SHP77 (cell line): ENCODE results near the gene ARL4D.
A peak's percentile ranks its signal among the peaks of the same experiment; 100 is the strongest.
"Not testable (repeated sequence)": the region's sequence is repeated elsewhere in the genome, so short reads cannot be mapped to it uniquely, and the experiment has no call there.

Experiments
- DNase-seq, 2 experiments: peaks; one replicate each; lab custom pipeline; 2025; lab: John Stamatoyannopoulos, UW

The ARL4D gene

GRCh38 chr17:43398724-43399595 lies at the start of gene ARL4D:
Gene ARL4D, plus strand, starts transcription at chr17:43398993. Its CDS starts 740 bp downstream, at chr17:43399733.
- peak; percentile 67 to 84 for DNase-seq

GRCh38 chr17:43349142-43349541 lies 49.7 kb upstream of the ARL4D start:
- peak in 1 of 2 experiments; percentile 22 for DNase-seq

- DNase-seq = no peak
Measured at GRCh38 chr17:43350888-43351361, 47.9 kb upstream of the ARL4D start.

- DNase-seq = no peak
Measured at GRCh38 chr17:43351691-43352090, 47.1 kb upstream of the ARL4D start.

- DNase-seq = no peak
Measured at GRCh38 chr17:43352579-43353331, 46.0 kb upstream of the ARL4D start.

- DNase-seq = no peak
Measured at GRCh38 chr17:43353393-43353792, 45.4 kb upstream of the ARL4D start.

- DNase-seq = no peak
Measured at GRCh38 chr17:43354371-43354770, 44.4 kb upstream of the ARL4D start.

- no peak for DNase-seq
Measured at GRCh38 chr17:43356450-43356849, 42.3 kb upstream of the ARL4D start.

GRCh38 chr17:43356999-43357398 lies 41.8 kb upstream of the ARL4D start:
- DNase-seq = no peak

GRCh38 chr17:43359469-43360110 lies 39.2 kb upstream of the ARL4D start:
- no peak for DNase-seq

GRCh38 chr17:43360376-43360738 lies 38.4 kb upstream of the ARL4D start:
- DNase-seq = peak; percentile 90 to 92

- peak; percentile 99 for DNase-seq
Measured at GRCh38 chr17:43360739-43361505, 37.9 kb upstream of the ARL4D start.

GRCh38 chr17:43363181-43363925 lies 35.4 kb upstream of the ARL4D start:
- DNase-seq = no peak

GRCh38 chr17:43363926-43364285 lies 34.9 kb upstream of the ARL4D start:
- DNase-seq = no peak

GRCh38 chr17:43365356-43365755 lies 33.4 kb upstream of the ARL4D start:
- no peak for DNase-seq

- not testable (repeated sequence) for DNase-seq
Measured at GRCh38 chr17:43365921-43366320, 32.9 kb upstream of the ARL4D start.

- no peak for DNase-seq
Measured at GRCh38 chr17:43366891-43367736, 31.7 kb upstream of the ARL4D start.

GRCh38 chr17:43367737-43368242 lies 31.0 kb upstream of the ARL4D start:
- DNase-seq = peak; percentile 90 to 95

GRCh38 chr17:43368740-43369506 lies 29.9 kb upstream of the ARL4D start:
- peak; percentile 74 to 91 for DNase-seq
